Measurements from ENCODE around the gene FAM240A. TPM values are rescaled to one million over a fixed set of nuclear protein-coding genes. Genes with fewer than 3 reads are reported as not detected.

FAM240A gene
- total RNA-seq, 1 experiment from 2014 or later, result not detected

GRCh38 chr3:46580675-46581074 lies 31.6 kb upstream of the FAM240A start:
- ATAC-seq (no peak), DNase-seq (ENCODE audit: low read depth, low spot score) (no peak)
- H3K4me1 ChIP-seq (ENCODE audit: control insufficient read depth in 1 of 2, insufficient read depth in 2 of 2, low read length in 2 of 2), result peaks cover 2 to 8% of the 10 kb centered on the region in 2 experiments; a peak in 2 of 4 replicates
- H4K20me1 ChIP-seq (ENCODE audit: insufficient read depth), result no peaks in the 10 kb centered on the region
- no peaks in the 10 kb centered on the region for H3K9me3 ChIP-seq (ENCODE audit: control insufficient read depth in 1 of 2, insufficient read depth in 1 of 2, low read depth in 1 of 2, low read length in 2 of 2)
- no peaks in the 10 kb centered on the region for H3K27me3 ChIP-seq (ENCODE audit: insufficient read depth, low read length)
- no peak overlapping the region for H3K4me3 ChIP-seq (replicated peaks in 1 of 2; ENCODE audit: low read depth in 1 of 2, low read length in 2 of 2)
- no peak overlapping the region for H3K27ac ChIP-seq (ENCODE audit: low read depth, low read length)
- intact Hi-C loops (cut with micrococcal nuclease), result no loop called here
- no peak overlapping the region for H2AFZ ChIP-seq (ENCODE audit: low read depth, low read length, poor library complexity, severe bottlenecking)
- BruUV-seq (replicated peaks), result no TSS peak
- TF ChIP-seq POLR2A (IDR thresholded peaks at IDR 0.05; ENCODE audit: borderline replicate concordance, extremely low read depth, insufficient read depth, insufficient read length), result no peak
- TF ChIP-seq TCF7L2 (IDR thresholded peaks at IDR 0.05; ENCODE audit: borderline replicate concordance, extremely low read depth, insufficient read depth, insufficient read length), result no peak
- ChIA-PET CTCF (no interaction called here), RAD21 (ENCODE audit: low non-redundant PET in 1 of 2, low total read pairs in 2 of 2, uncharacterized antibody in 2 of 2, unreplicated experiment in 2 of 2) (no interaction called here), POLR2A (no interaction called here)
- no peaks in the 10 kb centered on the region for H3K36me3 ChIP-seq (ENCODE audit: control insufficient read depth in 1 of 2, insufficient read depth in 2 of 2, low read length in 2 of 2)
- no peak overlapping the region for H3K9ac ChIP-seq (ENCODE audit: low read length)
- H3K4me2 ChIP-seq (ENCODE audit: low read length), result no peak overlapping the region
- no peaks in the 10 kb centered on the region for H3K9me2 ChIP-seq (ENCODE audit: insufficient read depth)
- H3K79me2 ChIP-seq (ENCODE audit: insufficient read depth, low read length), result no peaks in the 10 kb centered on the region

GRCh38 chr3:46584598-46585467 lies 27.5 kb upstream of the FAM240A start:
- Histone ChIP-seq H3K27ac (ENCODE audit: low read depth, low read length) (no peak overlapping the region), H3K9ac (ENCODE audit: low read length) (no peak overlapping the region), H3K79me2 (ENCODE audit: insufficient read depth, low read length) (no peaks in the 10 kb centered on the region), H3K9me3 (ENCODE audit: control insufficient read depth in 1 of 2, insufficient read depth in 1 of 2, low read depth in 1 of 2, low read length in 2 of 2) (no peaks in the 10 kb centered on the region), H3K4me3 (replicated peaks in 1 of 2; ENCODE audit: low read depth in 1 of 2, low read length in 2 of 2) (no peak overlapping the region), H3K4me2 (ENCODE audit: low read length) (no peak overlapping the region), H4K20me1 (ENCODE audit: insufficient read depth) (no peaks in the 10 kb centered on the region), H3K36me3 (ENCODE audit: control insufficient read depth in 1 of 2, insufficient read depth in 2 of 2, low read length in 2 of 2) (no peaks in the 10 kb centered on the region), H3K4me1 (ENCODE audit: control insufficient read depth in 1 of 2, insufficient read depth in 2 of 2, low read length in 2 of 2) (no peaks in the 10 kb centered on the region), H3K27me3 (ENCODE audit: insufficient read depth, low read length) (no peaks in the 10 kb centered on the region), H2AFZ (ENCODE audit: low read depth, low read length, poor library complexity, severe bottlenecking) (no peak overlapping the region), H3K9me2 (ENCODE audit: insufficient read depth) (no peaks in the 10 kb centered on the region)
- TF ChIP-seq JUND (IDR thresholded peaks at IDR 0.05), result no peak
- no peak for TF ChIP-seq ZFX (IDR thresholded peaks at IDR 0.05)
- TF ChIP-seq RAD21 (IDR thresholded peaks at IDR 0.05; ENCODE audit: low read depth), result no peak
- TF ChIP-seq TCF7L2 (IDR thresholded peaks at IDR 0.05; ENCODE audit: borderline replicate concordance, extremely low read depth, insufficient read depth, insufficient read length), result no peak
- no peak for TF ChIP-seq SRF (IDR thresholded peaks at IDR 0.05; ENCODE audit: low read depth)
- no peak for TF ChIP-seq POLR2AphosphoS5 (IDR thresholded peaks at IDR 0.05; ENCODE audit: low read depth, low read length)
- TF ChIP-seq ZNF274 (IDR thresholded peaks at IDR 0.05; ENCODE audit: low read depth, low read length), result no peak
- TF ChIP-seq ZBTB33 (IDR thresholded peaks at IDR 0.05; ENCODE audit: extremely low read depth, insufficient replicate concordance, low read length), result no peak
- TF ChIP-seq ELF1 (IDR thresholded peaks at IDR 0.05; ENCODE audit: borderline replicate concordance, low read depth), result no peak
- no peak for TF ChIP-seq CBX3 (IDR thresholded peaks at IDR 0.05; ENCODE audit: low read depth)
- ChIA-PET RAD21 (ENCODE audit: low non-redundant PET in 1 of 2, low total read pairs in 2 of 2, uncharacterized antibody in 2 of 2, unreplicated experiment in 2 of 2) (no interaction called here), CTCF (no interaction called here), POLR2A (no interaction called here)
- ATAC-seq, result no peak
- DNase-seq (ENCODE audit: low read depth, low spot score), result no peak
- intact Hi-C loops (cut with micrococcal nuclease), result no loop called here
- BruUV-seq (replicated peaks), result no TSS peak
